ENCODE measurements around the gene PKNOX2.

PKNOX2 gene

GRCh38 chr11:125372911-125373310 lies 208.4 kb downstream of the PKNOX2 start:
- no peak overlapping the region for H3K27ac ChIP-seq (ENCODE audit: low read length)
- no peaks in the 10 kb centered on the region for H3K4me1 ChIP-seq (ENCODE audit: low read length)
- H2AFZ ChIP-seq (ENCODE audit: low read depth, low read length), result no peak overlapping the region
- no peaks in the 10 kb centered on the region for H3K79me2 ChIP-seq (ENCODE audit: low read length)
- TF ChIP-seq EZH2phosphoT487 (IDR thresholded peaks at IDR 0.05; ENCODE audit: low read depth) (no peak), CTCF (IDR thresholded peaks at IDR 0.05; ENCODE audit: low read depth, low read length) (no peak)
- no peaks in the 10 kb centered on the region for H3K36me3 ChIP-seq (replicated peaks; ENCODE audit: low read depth, low read length)
- H3K4me3 ChIP-seq (ENCODE audit: low read length), result no peak overlapping the region
- no peak overlapping the region for H3K9ac ChIP-seq (ENCODE audit: low read length)
- no peaks in the 10 kb centered on the region for H3K9me3 ChIP-seq (ENCODE audit: insufficient read depth, low read length)
- H4K20me1 ChIP-seq (ENCODE audit: insufficient read depth, low read length), result no peaks in the 10 kb centered on the region
- H3K27me3 ChIP-seq (ENCODE audit: low read depth, low read length), result peaks cover 34% of the 10 kb centered on the region
- no peak overlapping the region for H3K4me2 ChIP-seq (ENCODE audit: low read length)

GRCh38 chr11:125373426-125374391 lies 209.2 kb downstream of the PKNOX2 start:
- H3K9ac ChIP-seq (ENCODE audit: low read length), result no peak overlapping the region
- no peaks in the 10 kb centered on the region for H3K4me1 ChIP-seq (ENCODE audit: low read length)
- no peak for TF ChIP-seq EZH2phosphoT487 (IDR thresholded peaks at IDR 0.05; ENCODE audit: low read depth)

GRCh38 chr11:125374398-125374797 lies 209.8 kb downstream of the PKNOX2 start:
- H3K27me3 ChIP-seq (ENCODE audit: low read depth, low read length), result peaks cover 35% of the 10 kb centered on the region
- no peak overlapping the region for H3K27ac ChIP-seq (ENCODE audit: low read length)
- no peak overlapping the region for H3K4me2 ChIP-seq (ENCODE audit: low read length)

More at GRCh38 chr11:125373426-125374391, 209.2 kb downstream of the PKNOX2 start:
- H3K79me2 ChIP-seq (ENCODE audit: low read length), result no peaks in the 10 kb centered on the region
- H4K20me1 ChIP-seq (ENCODE audit: insufficient read depth, low read length), result no peaks in the 10 kb centered on the region
- H3K27me3 ChIP-seq (ENCODE audit: low read depth, low read length), result peaks cover 34% of the 10 kb centered on the region
- no peaks in the 10 kb centered on the region for H3K36me3 ChIP-seq (replicated peaks; ENCODE audit: low read depth, low read length)
- no peak overlapping the region for H2AFZ ChIP-seq (ENCODE audit: low read depth, low read length)
- no peak overlapping the region for H3K4me3 ChIP-seq (ENCODE audit: low read length)
- H3K4me2 ChIP-seq (ENCODE audit: low read length), result no peak overlapping the region
- no peaks in the 10 kb centered on the region for H3K9me3 ChIP-seq (ENCODE audit: insufficient read depth, low read length)
- no peak overlapping the region for H3K27ac ChIP-seq (ENCODE audit: low read length)

GRCh38 chr11:125375146-125375545 lies 210.6 kb downstream of the PKNOX2 start:
- Histone ChIP-seq H3K79me2 (ENCODE audit: low read length) (no peaks in the 10 kb centered on the region), H3K9ac (ENCODE audit: low read length) (no peak overlapping the region), H3K27ac (ENCODE audit: low read length) (no peak overlapping the region), H4K20me1 (ENCODE audit: insufficient read depth, low read length) (no peaks in the 10 kb centered on the region), H3K4me2 (ENCODE audit: low read length) (no peak overlapping the region), H3K36me3 (replicated peaks; ENCODE audit: low read depth, low read length) (no peaks in the 10 kb centered on the region), H3K27me3 (ENCODE audit: low read depth, low read length) (peaks cover 43% of the 10 kb centered on the region), H3K4me3 (ENCODE audit: low read length) (no peak overlapping the region), H3K4me1 (ENCODE audit: low read length) (no peaks in the 10 kb centered on the region), H3K9me3 (ENCODE audit: insufficient read depth, low read length) (no peaks in the 10 kb centered on the region), H2AFZ (ENCODE audit: low read depth, low read length) (no peak overlapping the region)
- TF ChIP-seq CTCF (IDR thresholded peaks at IDR 0.05; ENCODE audit: low read depth, low read length) (no peak), EZH2phosphoT487 (IDR thresholded peaks at IDR 0.05; ENCODE audit: low read depth) (no peak)

More at GRCh38 chr11:125374398-125374797, 209.8 kb downstream of the PKNOX2 start:
- Histone ChIP-seq H3K9me3 (ENCODE audit: insufficient read depth, low read length) (no peaks in the 10 kb centered on the region), H3K79me2 (ENCODE audit: low read length) (no peaks in the 10 kb centered on the region), H3K9ac (ENCODE audit: low read length) (no peak overlapping the region), H3K4me3 (ENCODE audit: low read length) (no peak overlapping the region), H2AFZ (ENCODE audit: low read depth, low read length) (no peak overlapping the region), H4K20me1 (ENCODE audit: insufficient read depth, low read length) (no peaks in the 10 kb centered on the region), H3K36me3 (replicated peaks; ENCODE audit: low read depth, low read length) (no peaks in the 10 kb centered on the region), H3K4me1 (ENCODE audit: low read length) (no peaks in the 10 kb centered on the region)
- TF ChIP-seq CTCF (IDR thresholded peaks at IDR 0.05; ENCODE audit: low read depth, low read length), result no peak
- TF ChIP-seq EZH2phosphoT487 (IDR thresholded peaks at IDR 0.05; ENCODE audit: low read depth), result no peak
